ENCODE data around the gene SHISA5.
"Not testable (repeated sequence)": the region's sequence is repeated elsewhere in the genome, so short reads cannot be mapped to it uniquely, and the experiment has no call there.

Gene SHISA5

DNA sequence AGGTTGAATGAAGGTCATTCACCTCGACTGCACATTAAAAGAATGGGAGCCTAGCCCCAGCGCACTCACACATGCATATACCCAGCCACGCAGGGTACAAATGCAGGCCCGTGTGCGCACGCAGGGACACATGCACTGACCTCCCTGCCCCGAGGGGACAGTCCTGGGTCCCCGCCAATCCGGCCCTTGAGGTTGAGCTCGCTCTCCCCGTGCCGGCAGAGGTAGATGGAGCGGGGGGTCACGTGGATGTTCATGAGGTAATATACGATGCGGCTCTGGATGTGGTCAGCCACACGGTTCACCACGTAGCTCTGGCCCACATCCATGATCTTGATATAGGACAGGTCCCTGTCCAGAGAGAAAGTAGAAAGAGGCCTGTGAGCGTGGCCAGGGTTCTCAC is 32.1 kb upstream of the SHISA5 start:
- no peaks in the 10 kb centered on the region for H3K27me3 ChIP-seq (ENCODE audit: insufficient read depth, low read depth, severe bottlenecking)
- peaks cover 35% of the 10 kb centered on the region for H3K36me3 ChIP-seq
- H3K4me3 ChIP-seq (ENCODE audit: low read depth, low read length) = no peak overlapping the region
- no peak for TF ChIP-seq CTCF (IDR thresholded peaks at IDR 0.05; ENCODE audit: low read depth, low read length)
- no peaks in the 10 kb centered on the region for H3K9me3 ChIP-seq (ENCODE audit: severe bottlenecking)
- no peak overlapping the region for H3K27ac ChIP-seq
- DNase-seq = no peak

GRCh38 chr3:48535578-48535977 is 31.6 kb upstream of the SHISA5 start:
- TF ChIP-seq CTCF (IDR thresholded peaks at IDR 0.05; ENCODE audit: low read depth, low read length) = no peak
- no peak for DNase-seq
- H3K27me3 ChIP-seq (ENCODE audit: insufficient read depth, low read depth, severe bottlenecking) = no peaks in the 10 kb centered on the region
- peaks cover 38% of the 10 kb centered on the region for H3K36me3 ChIP-seq
- H3K4me3 ChIP-seq (ENCODE audit: low read depth, low read length) = no peak overlapping the region
- H3K27ac ChIP-seq = no peak overlapping the region
- H3K9me3 ChIP-seq (ENCODE audit: severe bottlenecking) = no peaks in the 10 kb centered on the region

DNA sequence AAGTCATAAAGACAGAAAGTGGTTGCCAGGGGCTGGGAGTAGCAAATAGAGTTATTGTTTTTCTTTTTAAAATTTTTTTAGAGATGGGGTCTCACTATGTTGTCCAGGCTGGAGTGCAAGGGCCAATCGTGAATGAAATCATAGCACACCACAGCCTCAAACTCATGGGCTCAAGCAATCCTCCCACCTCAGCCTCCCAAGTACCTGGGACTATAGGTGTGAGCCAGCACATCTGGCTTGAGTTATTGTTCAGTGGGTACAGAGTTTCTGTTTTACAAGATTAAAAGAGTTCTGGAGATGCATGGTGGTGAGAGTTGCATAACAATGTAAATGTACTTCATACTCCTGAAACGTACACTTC is 29.0 kb upstream of the SHISA5 start:
- H3K27ac ChIP-seq = no peak overlapping the region
- H3K27me3 ChIP-seq (ENCODE audit: insufficient read depth, low read depth, severe bottlenecking) = no peaks in the 10 kb centered on the region
- peaks cover 41% of the 10 kb centered on the region for H3K36me3 ChIP-seq
- no peak for DNase-seq
- no peaks in the 10 kb centered on the region for H3K9me3 ChIP-seq (ENCODE audit: severe bottlenecking)
- no peak for TF ChIP-seq CTCF (IDR thresholded peaks at IDR 0.05; ENCODE audit: low read depth, low read length)
- H3K4me3 ChIP-seq (ENCODE audit: low read depth, low read length) = no peak overlapping the region

GRCh38 chr3:48532271-48532976 is 28.4 kb upstream of the SHISA5 start:
- TF ChIP-seq CTCF (IDR thresholded peaks at IDR 0.05; ENCODE audit: low read depth, low read length) = no peak
- H3K9me3 ChIP-seq (ENCODE audit: severe bottlenecking) = no peaks in the 10 kb centered on the region
- no peak for DNase-seq
- no peaks in the 10 kb centered on the region for H3K27me3 ChIP-seq (ENCODE audit: insufficient read depth, low read depth, severe bottlenecking)
- H3K4me3 ChIP-seq (ENCODE audit: low read depth, low read length) = no peak overlapping the region
- peaks cover 38% of the 10 kb centered on the region for H3K36me3 ChIP-seq
- H3K27ac ChIP-seq = no peak overlapping the region

GRCh38 chr3:48530701-48531100 is 26.7 kb upstream of the SHISA5 start:
- not testable (repeated sequence) for H3K4me3 ChIP-seq (ENCODE audit: low read depth, low read length); H3K27ac ChIP-seq; H3K27me3 ChIP-seq (ENCODE audit: insufficient read depth, low read depth, severe bottlenecking); DNase-seq; H3K9me3 ChIP-seq (ENCODE audit: severe bottlenecking)
- peaks cover 28% of the 10 kb centered on the region for H3K36me3 ChIP-seq

DNA sequence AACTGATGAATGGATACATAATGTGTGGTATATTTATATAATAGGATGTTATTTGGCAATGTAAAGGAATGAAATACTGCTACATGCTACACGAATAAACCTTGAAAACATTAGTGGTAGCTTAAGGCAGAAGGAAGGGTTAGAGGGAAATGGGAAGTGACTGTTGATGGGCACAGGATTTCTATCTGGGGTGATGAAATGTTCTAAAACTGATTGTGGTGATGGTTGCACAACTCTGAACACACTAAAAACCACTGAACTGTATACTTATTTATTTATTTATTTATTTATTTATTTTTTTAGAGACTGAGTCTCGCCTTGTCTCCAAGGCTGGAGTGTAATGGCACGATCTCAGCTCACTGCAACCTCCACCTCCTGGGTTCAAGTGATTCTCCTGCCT is 24.8 kb upstream of the SHISA5 start:
- Histone ChIP-seq H3K4me3 (ENCODE audit: low read depth, low read length) (no peak overlapping the region), H3K9me3 (ENCODE audit: severe bottlenecking) (no peaks in the 10 kb centered on the region), H3K27ac (no peak overlapping the region), H3K36me3 (peaks cover 14% of the 10 kb centered on the region), H3K27me3 (ENCODE audit: insufficient read depth, low read depth, severe bottlenecking) (no peaks in the 10 kb centered on the region)
- TF ChIP-seq CTCF (IDR thresholded peaks at IDR 0.05; ENCODE audit: low read depth, low read length) = no peak
- no peak for DNase-seq
